Naive thymus-derived CD4-positive, alpha-beta T cell (primary cell): ENCODE data around the gene MARVELD1. TPM values are rescaled to one million over a fixed set of nuclear protein-coding genes. Genes with fewer than 3 reads are reported as not detected.

Source experiments
- ATAC-seq: fragments of 150-1000 bp; cut with Tn5 transposase; 2 replicates; pipeline ENCODE4 v1.10.0; 2021; ENCODE audit warnings: mild to moderate bottlenecking, moderate library complexity
- CTCF ChIA-PET: fragments of 350-600 bp; sonication (Branson Sonifier 250); formaldehyde crosslinking; loops from one replicate; lab custom pipeline; 2021; ENCODE audit warnings: antibody characterized with exemption; lab: Charles Lee
- POLR2A ChIA-PET: fragments of 350-600 bp; sonication (Branson Sonifier 250); formaldehyde crosslinking; loops from one replicate; lab custom pipeline; 2021; ENCODE audit warnings: antibody characterized with exemption, inconsistent platforms; lab: Charles Lee
- DNase-seq, 9 donors: peaks; one replicate each; pipeline versions ENCODE4 v3.0.0 to v3.0.0-alpha.2; 2020 to 2022; ENCODE audit warnings: mixed read lengths in 1 of 9
- H3K27ac ChIP-seq: one replicate; pipeline ENCODE4 v1.7.0; 2013; ENCODE audit warnings: mild to moderate bottlenecking, low read depth, low read length, moderate library complexity
- H3K27me3 ChIP-seq, 2 donors: one replicate each; pipeline ENCODE4 v1.7.0; 2013; ENCODE audit warnings: low read length in 2 of 2, mild to moderate bottlenecking in 2 of 2, moderate library complexity in 2 of 2; ENCODE audit not compliant: control insufficient read depth in 2 of 2, insufficient read depth in 2 of 2
- H3K36me3 ChIP-seq, 3 experiments: 1 replicate in 2 of 3; 2 replicates in 1 of 3; pipeline ENCODE4 v1.7.0; 2013; ENCODE audit warnings: low read length in 3 of 3, mild to moderate bottlenecking in 3 of 3, moderate library complexity in 1 of 3; ENCODE audit not compliant: insufficient read depth in 3 of 3, control insufficient read depth in 2 of 3
- H3K4me1 ChIP-seq, 2 donors: one replicate each; pipeline ENCODE4 v1.7.0; 2013; ENCODE audit warnings: low read length in 2 of 2, mild to moderate bottlenecking in 2 of 2, moderate library complexity in 1 of 2; ENCODE audit not compliant: control insufficient read depth in 2 of 2, insufficient read depth in 2 of 2
- H3K4me3 ChIP-seq: 2 replicates; pipeline ENCODE4 v1.7.0; 2013; ENCODE audit warnings: mild to moderate bottlenecking, low read length
- H3K9me3 ChIP-seq, 3 experiments: 1 replicate in 2 of 3; 2 replicates in 1 of 3; pipeline ENCODE4 v1.7.0; 2013; ENCODE audit warnings: low read length in 3 of 3; ENCODE audit not compliant: control insufficient read depth in 2 of 3
- H3K27ac Mint-ChIP-seq, 9 donors: one replicate each; pipeline ENCODE4 v1.8.0; 2020 to 2022; ENCODE audit warnings: mixed read lengths in 9 of 9, mild to moderate bottlenecking in 8 of 9, moderate library complexity in 5 of 9, inconsistent platforms in 2 of 9
- H3K27me3 Mint-ChIP-seq, 5 donors: one replicate each; pipeline ENCODE4 v1.8.0; 2021 to 2022; ENCODE audit warnings: mixed read lengths in 5 of 5, mild to moderate bottlenecking in 1 of 5
- H3K36me3 Mint-ChIP-seq, 5 donors: one replicate each; pipeline ENCODE4 v1.8.0; 2020 to 2022; ENCODE audit warnings: mixed read lengths in 5 of 5, mild to moderate bottlenecking in 3 of 5, inconsistent platforms in 1 of 5
- H3K4me1 Mint-ChIP-seq, 7 donors: one replicate each; pipeline ENCODE4 v1.8.0; 2020 to 2022; ENCODE audit warnings: mixed read lengths in 7 of 7, mild to moderate bottlenecking in 3 of 7, inconsistent platforms in 1 of 7
- H3K4me3 Mint-ChIP-seq, 10 donors: one replicate each; pipeline ENCODE4 v1.8.0; 2020 to 2022; ENCODE audit warnings: mild to moderate bottlenecking in 10 of 10, mixed read lengths in 10 of 10, moderate library complexity in 6 of 10, inconsistent platforms in 2 of 10
- H3K9me3 Mint-ChIP-seq, 11 donors: one replicate each; pipeline ENCODE4 v1.8.0; 2020 to 2022; ENCODE audit warnings: mixed read lengths in 11 of 11, mild to moderate bottlenecking in 4 of 11, inconsistent platforms in 1 of 11, moderate library complexity in 1 of 11
- intact Hi-C, 2 donors: fragments of 100-400 bp; cut with micrococcal nuclease; formaldehyde crosslinking; loops; one replicate each; pipeline ENCODE4 v1.15.1; 2023
- polyA plus RNA-seq, 2 donors: library from polyadenylated mRNA; unstranded; fragments of 300-500 nt; fragmentation: Illumina TruSeq; gene quantifications; one replicate each; pipeline ENCODE4 v1.2.3, GENCODE V29; 2021
- total RNA-seq, 6 experiments: library from RNA in 5 of 6; stranded (reverse) in 5 of 6; gene quantifications; 1 replicate in 5 of 6; 2 replicates in 1 of 6; pipeline ENCODE4 v1.2.3 and lab custom pipeline; 2021 to 2026

MARVELD1 gene
- 1 to 10 TPM in 4 of 5 experiments, under 1 TPM in 1; 0.62 to 5.0 (median 2.3) TPM for total RNA-seq
- under 1 TPM; 0.07 to 0.09 TPM for polyA plus RNA-seq
- 1.2 reads per million for total RNA-seq (lab: John Stamatoyannopoulos, UW)

DNA sequence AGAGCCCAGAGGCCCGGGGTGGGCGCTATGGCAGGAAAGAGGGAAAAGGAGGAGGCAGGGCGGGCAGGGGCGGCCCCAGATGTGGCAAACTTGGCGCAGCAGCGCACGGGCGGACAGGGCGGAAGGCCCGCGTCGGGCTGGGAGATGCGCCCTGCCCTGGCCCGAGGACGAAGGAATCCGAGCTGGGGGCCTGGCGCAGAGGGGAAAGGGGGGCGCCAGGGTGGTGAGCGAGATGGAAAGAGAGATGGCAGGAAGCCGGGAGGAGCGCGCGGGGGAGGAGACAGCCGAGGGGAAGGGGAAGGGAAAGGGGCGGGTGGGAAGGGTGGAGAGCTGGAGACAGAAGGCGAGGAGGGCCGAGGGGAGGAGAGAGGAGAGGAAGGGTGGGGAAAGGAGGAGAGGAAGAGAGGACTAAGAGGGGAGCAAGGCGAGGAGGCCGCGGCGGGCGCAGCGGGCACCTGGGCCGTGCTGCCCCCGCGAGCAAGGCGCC, at the start of gene MARVELD1:
MARVELD1 (plus strand) TSS at position 392 of the 487 bp plus-strand sequence. CDS start 147 bp downstream, outside the sequence.
- Mint-ChIP-seq H3K27me3 (peaks cover 15 to 44% (median 21%) of the 10 kb centered on the region in 5 donors), H3K4me3 (peak within 1 kb of the TSS; percentile 95 to 100 (median 99)), H3K4me1 (peaks cover 5 to 20% (median 11%) of the 10 kb centered on the region in 7 donors), H3K36me3 (peaks cover 0 to 4% (median 0%) of the 10 kb centered on the region in 5 donors), H3K27ac (peak within 1 kb of the TSS in 7 of 9 donors; percentile 64 to 95 (median 80)), H3K9me3 (no peaks in the 10 kb centered on the region)
- DNase-seq (peak in 1 of 9 donors; percentile 31), ATAC-seq (no peak)
- no peaks in the 10 kb centered on the region for H3K9me3 ChIP-seq
- POLR2A ChIA-PET = interaction anchor here (0.6 to 2.3 kb wide), 4 partner anchors 23 to 31 kb away, joined by 3 to 7 read pairs (median 6); partner anchors contain the start of genes AVPI1 and ZFYVE27
- H3K4me1 ChIP-seq = peaks cover 5 to 6% of the 10 kb centered on the region in 2 donors
- no peaks in the 10 kb centered on the region for H3K36me3 ChIP-seq
- CTCF ChIA-PET = interaction anchor here (1.0 to 2.4 kb wide), 4 partner anchors 10 to 23 kb away, joined by 3 to 7 read pairs (median 5); partner anchors contain the start of gene ZFYVE27
- H3K4me3 ChIP-seq = peak within 1 kb of the TSS; percentile 69
- intact Hi-C loops = no loop called here
- no peaks in the 10 kb centered on the region for H3K27me3 ChIP-seq
- H3K27ac ChIP-seq = no peak within 1 kb of the TSS

DNA sequence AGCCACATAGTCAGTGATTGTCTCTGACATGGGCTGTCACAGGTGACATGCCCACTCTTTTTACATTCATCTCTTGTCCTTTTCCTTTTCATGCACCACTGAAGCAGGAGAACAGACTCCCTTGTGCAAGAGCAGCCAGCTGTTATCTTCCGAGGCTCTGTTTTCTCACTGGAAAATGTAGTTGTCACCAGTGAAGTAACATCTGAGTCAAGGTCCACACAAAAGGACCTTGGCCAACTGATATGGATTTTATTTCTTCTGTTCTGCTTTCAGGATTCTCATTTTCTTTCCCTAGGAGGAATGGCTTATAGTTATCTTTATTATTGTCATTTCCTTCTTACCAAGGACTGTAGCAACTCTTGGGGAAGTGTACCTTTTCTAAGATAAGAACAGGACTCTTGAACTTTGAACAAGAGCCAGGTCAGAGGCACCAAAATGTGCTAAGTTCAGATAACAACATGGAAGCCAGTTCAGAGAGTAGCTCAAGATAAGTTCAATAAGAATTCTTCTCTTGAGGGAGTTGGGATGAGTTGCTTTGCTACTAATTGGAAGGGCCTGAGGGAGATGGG, 49.2 kb upstream of the MARVELD1 start:
- CTCF ChIA-PET = no interaction called here
- H3K4me3 Mint-ChIP-seq = no peak overlapping the region

DNA sequence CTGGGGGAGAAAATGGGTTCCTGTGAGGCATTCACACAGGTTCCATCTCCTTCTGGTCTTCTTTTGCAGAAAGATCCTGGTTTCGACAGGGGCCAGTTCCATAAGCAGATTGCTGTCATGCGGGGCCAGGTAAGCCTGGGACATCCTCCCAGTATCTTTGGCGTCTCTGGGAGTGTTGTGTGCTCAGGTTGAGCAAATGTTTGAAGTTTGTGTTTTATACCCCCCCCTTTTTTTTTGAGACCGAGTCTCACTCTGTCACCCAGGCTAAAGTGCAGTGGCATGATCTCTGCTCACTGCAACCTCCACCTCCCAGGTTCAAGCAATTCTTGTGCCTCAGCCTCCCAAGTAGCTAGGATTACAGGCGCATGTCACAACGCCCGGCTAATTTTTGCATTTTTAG, 46.5 kb upstream of the MARVELD1 start:
- CTCF ChIA-PET = no interaction called here

More for the DNA sequence above, 49.2 kb upstream of the MARVELD1 start:
- Mint-ChIP-seq H3K27me3 (no peaks in the 10 kb centered on the region), H3K9me3 (no peaks in the 10 kb centered on the region), H3K36me3 (peaks cover 6 to 36% (median 26%) of the 10 kb centered on the region in 5 donors), H3K27ac (no peak overlapping the region), H3K4me1 (peaks cover 0 to 2% (median 0%) of the 10 kb centered on the region in 7 donors)
- no peak for DNase-seq
- intact Hi-C loops = no loop called here
- H3K27me3 ChIP-seq = no peaks in the 10 kb centered on the region
- no peak overlapping the region for H3K27ac ChIP-seq
- POLR2A ChIA-PET = interaction anchor here (0.7 kb wide), 1 partner anchor 61 kb away, joined by 3 read pairs; no protein-coding TSS in a partner anchor
- no peak for ATAC-seq
- H3K4me3 ChIP-seq = no peak overlapping the region
- H3K9me3 ChIP-seq = no peaks in the 10 kb centered on the region
- peaks cover 6 to 51% (median 6%) of the 10 kb centered on the region in 3 experiments for H3K36me3 ChIP-seq
- H3K4me1 ChIP-seq = no peaks in the 10 kb centered on the region

DNA sequence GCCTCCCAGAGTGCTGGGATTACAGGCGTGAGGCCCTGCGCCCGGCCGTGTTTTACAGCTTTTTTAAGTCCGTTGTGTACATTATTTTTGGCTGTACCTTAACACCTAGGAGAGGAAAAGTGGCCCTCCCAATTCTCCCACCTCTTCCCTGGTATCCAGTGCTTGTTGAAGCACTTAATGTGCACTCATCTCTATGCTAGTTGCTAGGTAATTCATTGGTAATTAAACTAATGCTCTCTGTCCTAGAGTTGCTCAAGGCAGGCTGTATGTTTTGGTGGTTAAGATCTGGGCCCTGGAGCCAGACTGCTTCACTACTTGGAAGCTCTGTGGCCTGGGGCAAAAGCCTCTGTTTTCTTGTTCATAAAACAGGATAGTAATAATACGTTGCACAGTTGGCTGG, 46.1 kb upstream of the MARVELD1 start:
- H3K4me1 Mint-ChIP-seq = peaks cover 0 to 2% (median 0%) of the 10 kb centered on the region in 7 donors
- Histone ChIP-seq H3K9me3 (no peaks in the 10 kb centered on the region), H3K27ac (no peak overlapping the region), H3K27me3 (no peaks in the 10 kb centered on the region), H3K4me3 (no peak overlapping the region), H3K36me3 (peaks cover 6 to 45% (median 6%) of the 10 kb centered on the region in 3 experiments), H3K4me1 (no peaks in the 10 kb centered on the region)
- H3K4me3 Mint-ChIP-seq = no peak overlapping the region
- H3K36me3 Mint-ChIP-seq = peaks cover 6 to 46% (median 18%) of the 10 kb centered on the region in 5 donors
- no peaks in the 10 kb centered on the region for H3K9me3 Mint-ChIP-seq
- intact Hi-C loops = no loop called here
- ATAC-seq = no peak
- DNase-seq = no peak
- POLR2A ChIA-PET = interaction anchor here (0.6 kb wide), 1 partner anchor 20 kb away, joined by 3 read pairs; the partner anchor contains the start of gene AVPI1
- H3K27ac Mint-ChIP-seq = peak overlapping the region in 4 of 9 donors; percentile 9 to 43 (median 14)
- H3K27me3 Mint-ChIP-seq = no peaks in the 10 kb centered on the region
- CTCF ChIA-PET = interaction anchor here (0.6 kb wide), 1 partner anchor 75 kb away, joined by 5 read pairs; no protein-coding TSS in a partner anchor

More for the DNA sequence above, 46.5 kb upstream of the MARVELD1 start:
- ATAC-seq (no peak), DNase-seq (no peak)
- intact Hi-C loops = no loop called here
- H3K27me3 ChIP-seq = no peaks in the 10 kb centered on the region
- no peak overlapping the region for H3K27ac Mint-ChIP-seq
- H3K36me3 Mint-ChIP-seq = peaks cover 6 to 46% (median 23%) of the 10 kb centered on the region in 5 donors
- peaks cover 0 to 2% (median 0%) of the 10 kb centered on the region in 7 donors for H3K4me1 Mint-ChIP-seq
- H3K4me3 ChIP-seq = no peak overlapping the region
- H3K4me3 Mint-ChIP-seq = no peak overlapping the region
- no peaks in the 10 kb centered on the region for H3K9me3 Mint-ChIP-seq
- POLR2A ChIA-PET = interaction anchor here (0.6 to 0.9 kb wide), 2 partner anchors 20 to 70 kb away, joined by 3 read pairs; partner anchors contain the start of genes AVPI1 and ZFYVE27
- H3K36me3 ChIP-seq = peaks cover 6 to 49% (median 6%) of the 10 kb centered on the region in 3 experiments
- H3K27me3 Mint-ChIP-seq = no peaks in the 10 kb centered on the region
- H3K27ac ChIP-seq = no peak overlapping the region
- no peaks in the 10 kb centered on the region for H3K4me1 ChIP-seq
- H3K9me3 ChIP-seq = no peaks in the 10 kb centered on the region

DNA sequence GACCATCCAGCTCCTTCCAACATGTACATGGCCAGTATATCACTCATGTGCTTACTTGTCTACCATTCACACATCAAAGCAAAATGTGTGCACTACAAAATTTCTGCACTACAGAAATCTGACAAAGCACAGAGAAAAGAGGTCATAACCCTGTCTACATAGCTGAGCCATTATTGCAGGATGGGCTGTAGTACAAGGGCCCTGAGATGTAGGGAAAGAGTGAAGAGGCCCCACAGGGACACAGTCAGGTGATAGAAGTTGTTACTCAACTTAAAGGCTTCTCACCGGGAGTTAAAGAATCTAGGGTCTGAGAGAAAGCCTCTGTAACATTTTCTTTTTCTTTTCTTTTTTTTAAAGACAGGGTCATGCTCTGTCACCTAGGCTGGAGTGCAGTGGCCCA, 44.0 kb upstream of the MARVELD1 start:
- Mint-ChIP-seq H3K9me3 (no peaks in the 10 kb centered on the region), H3K27me3 (no peaks in the 10 kb centered on the region), H3K27ac (no peak overlapping the region), H3K4me3 (no peak overlapping the region), H3K4me1 (peaks cover 0 to 9% (median 0%) of the 10 kb centered on the region in 7 donors), H3K36me3 (peaks cover under 1 to 44% (median 10%) of the 10 kb centered on the region in 5 donors)
- ATAC-seq (no peak), DNase-seq (no peak)
- H3K4me1 ChIP-seq = no peaks in the 10 kb centered on the region
- peaks cover 0 to 45% (median 11%) of the 10 kb centered on the region in 3 experiments for H3K36me3 ChIP-seq
- H3K27me3 ChIP-seq = no peaks in the 10 kb centered on the region
- CTCF ChIA-PET = interaction anchor here (1.1 kb wide), 2 partner anchors 32 to 63 kb away, joined by 3 read pairs; no protein-coding TSS in a partner anchor
- H3K27ac ChIP-seq = no peak overlapping the region
- no peaks in the 10 kb centered on the region for H3K9me3 ChIP-seq
- intact Hi-C loops = no loop called here
- no peak overlapping the region for H3K4me3 ChIP-seq
- POLR2A ChIA-PET = interaction anchor here (1.9 kb wide), 1 partner anchor 67 kb away, joined by 5 read pairs; the partner anchor contains the start of gene ZFYVE27

DNA sequence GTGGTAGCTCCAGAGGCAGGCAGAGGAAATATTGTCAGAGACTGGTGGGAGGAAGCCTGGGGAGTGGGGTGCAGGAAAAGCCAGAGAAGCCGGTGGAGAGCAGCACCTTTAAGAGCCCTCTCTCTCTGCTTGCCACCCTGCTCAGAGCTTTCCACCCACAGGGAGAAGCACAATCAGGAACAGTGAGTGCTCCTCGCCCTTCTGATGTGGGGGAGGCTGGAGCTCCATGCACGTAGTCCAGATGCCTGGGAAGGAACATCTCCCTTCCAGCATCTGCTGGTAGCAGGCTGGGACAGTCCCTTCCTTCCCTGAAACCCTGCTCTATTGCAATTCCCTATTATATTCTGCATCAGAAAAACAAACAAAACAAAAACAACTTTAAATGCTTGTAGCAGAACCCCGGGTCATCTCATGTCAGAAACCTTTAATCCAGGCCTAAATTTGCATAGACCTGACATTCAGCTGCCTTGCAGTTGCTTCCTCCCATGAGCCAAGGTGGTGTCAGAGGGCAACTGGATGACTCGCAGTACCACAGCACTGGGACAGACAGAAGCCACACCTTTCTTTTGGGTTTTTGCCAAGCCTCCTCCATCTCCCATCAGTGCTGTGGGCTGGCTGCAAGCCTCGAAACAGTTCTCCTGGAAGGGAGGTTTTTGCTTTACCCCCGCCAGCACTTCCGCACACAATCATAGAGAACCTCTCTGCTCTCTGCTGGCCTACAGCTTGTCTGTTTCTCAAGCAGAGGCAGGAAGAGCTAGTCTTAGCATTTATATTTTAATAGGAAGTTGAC, 39.6 kb upstream of the MARVELD1 start:
- ChIA-PET CTCF (interaction anchor here (1.7 to 7.9 kb wide), 2 partner anchors 13 to 59 kb away, joined by 5 to 90 read pairs; partner anchors contain the start of genes AVPI1 and ZFYVE27), POLR2A (interaction anchor here (0.8 kb wide), 1 partner anchor 63 kb away, joined by 4 read pairs; the partner anchor contains the start of gene ZFYVE27)
- no peak for ATAC-seq
- H3K27me3 Mint-ChIP-seq = no peaks in the 10 kb centered on the region
- intact Hi-C loops = no loop called here
- peaks cover 0 to 16% (median 0%) of the 10 kb centered on the region in 7 donors for H3K4me1 Mint-ChIP-seq
- H3K36me3 ChIP-seq = peaks cover 0 to 40% (median 5%) of the 10 kb centered on the region in 3 experiments
- DNase-seq = no peak
- peaks cover 0 to 34% (median 3%) of the 10 kb centered on the region in 5 donors for H3K36me3 Mint-ChIP-seq
- no peaks in the 10 kb centered on the region for H3K9me3 Mint-ChIP-seq
- no peak overlapping the region for H3K4me3 Mint-ChIP-seq
- no peaks in the 10 kb centered on the region for H3K27me3 ChIP-seq
- no peak overlapping the region for H3K4me3 ChIP-seq
- H3K9me3 ChIP-seq = no peaks in the 10 kb centered on the region
- no peaks in the 10 kb centered on the region for H3K4me1 ChIP-seq
- H3K27ac ChIP-seq = no peak overlapping the region
- H3K27ac Mint-ChIP-seq = no peak overlapping the region
